Measurements from ENCODE around the gene FADS2.

GRCh38 chr11:61784506-61784805 is 43.6 kb upstream of the FADS2 start:
- TF ChIP-seq CTCF (conservative IDR thresholded peaks at IDR 0.05; ENCODE audit: low read length), result no peak
- no peak for TF ChIP-seq EZH2phosphoT487 (IDR thresholded peaks at IDR 0.05; ENCODE audit: borderline replicate concordance, low read depth, low read length)

Measured in OCI-LY7 (cell line).